Endodermal cell (in vitro differentiated cells): Measurements from ENCODE around the gene MARCHF3. TPM values are rescaled to one million over a fixed set of nuclear protein-coding genes. Genes with fewer than 3 reads are reported as not detected.

Source experiments
- DNase-seq: peaks from one replicate; pipeline ENCODE4 v3.0.0-alpha.2; 2017
- H3K27ac ChIP-seq: 2 replicates; pipeline ENCODE4 v1.5.1; 2013; ENCODE audit warnings: mild to moderate bottlenecking, low read depth, low read length, moderate library complexity
- H3K27me3 ChIP-seq: 2 replicates; pipeline ENCODE4 v1.6.1; 2013; ENCODE audit warnings: mild to moderate bottlenecking, low read length, moderate library complexity; ENCODE audit not compliant: insufficient read depth, control insufficient read depth, poor library complexity, severe bottlenecking
- H3K36me3 ChIP-seq: 2 replicates; pipeline ENCODE4 v1.7.0; 2013; ENCODE audit warnings: mild to moderate bottlenecking, low read length, moderate library complexity; ENCODE audit not compliant: control insufficient read depth, insufficient read depth
- H3K4me1 ChIP-seq: one replicate; pipeline ENCODE4 v1.7.0; 2013; ENCODE audit warnings: low read length; ENCODE audit not compliant: control insufficient read depth, insufficient read depth
- H3K4me3 ChIP-seq: 2 replicates; pipeline ENCODE4 v1.5.1; 2013; ENCODE audit warnings: mild to moderate bottlenecking, low read length, moderate library complexity
- H3K9ac ChIP-seq: 2 replicates; pipeline ENCODE4 v1.6.1; 2013; ENCODE audit warnings: mild to moderate bottlenecking, low read length, moderate library complexity; ENCODE audit not compliant: poor library complexity, severe bottlenecking; ENCODE audit errors: extremely low read depth
- H3K9me3 ChIP-seq: 2 replicates; pipeline ENCODE4 v1.6.1; 2013; ENCODE audit warnings: mild to moderate bottlenecking, low read length, moderate library complexity; ENCODE audit not compliant: control insufficient read depth
- H3K27ac Mint-ChIP-seq: 2 replicates; pipeline ENCODE4 v1.8.0; 2020; ENCODE audit warnings: mixed read lengths
- H3K27me3 Mint-ChIP-seq: 2 replicates; pipeline ENCODE4 v1.8.0; 2021; ENCODE audit warnings: mild to moderate bottlenecking, mixed read lengths; ENCODE audit not compliant: insufficient read depth
- H3K36me3 Mint-ChIP-seq: 2 replicates; pipeline ENCODE4 v1.8.0; 2020; ENCODE audit warnings: low read depth, mixed read lengths
- H3K4me1 Mint-ChIP-seq: 2 replicates; pipeline ENCODE4 v1.8.0; 2020; ENCODE audit warnings: mixed read lengths
- H3K4me3 Mint-ChIP-seq: 2 replicates; pipeline ENCODE4 v1.8.0; 2020; ENCODE audit warnings: mild to moderate bottlenecking, moderate library complexity, mixed read lengths
- H3K9me3 Mint-ChIP-seq: 2 replicates; pipeline ENCODE4 v1.8.0; 2020; ENCODE audit warnings: mild to moderate bottlenecking, mixed read lengths
- whole genome bisulfite sequencing, 2 experiments: methylation state at CpG; one replicate each; pipeline versions ENCODE4 v1.1.5 to v1.1.7; 2013; ENCODE audit warnings: missing lambda C conversion rate in 2 of 2, mixed read lengths in 1 of 2; ENCODE audit not compliant: insufficient coverage in 1 of 2, insufficient read length in 1 of 2; 5-methylcytosine and 5-hydroxymethylcytosine counted together
- total RNA-seq, 2 donors: library from RNA; stranded (reverse); fragmentation: NEBNext Ultra II Directional in 1 of 2; extraction: Animal tissue kit (Norgen Biotek cat#: 25700) in 1 of 2; gene quantifications; 2 replicates in 1 of 2; 3 replicates in 1 of 2; pipeline ENCODE4 v1.2.1, GENCODE V29; 2021
- TF ChIP-seq, protein P1 (sequence below): fragments of 200-600 bp; sonication (generic); conservative IDR thresholded peaks from 2 replicates; pipeline ENCODE4 v1.5.0; 2021; ENCODE audit warnings: antibody characterized with exemption, mild to moderate bottlenecking

The MARCHF3 gene
- total RNA-seq, 2 donors from 2014 or later, result 4.4 to 11.3 TPM

- Histone ChIP-seq H3K27me3 (no peaks in the 10 kb centered on the region), H3K4me1 (no peaks in the 10 kb centered on the region), H3K9ac (no peak overlapping the region), H3K36me3 (peaks cover 50% of the 10 kb centered on the region), H3K9me3 (no peaks in the 10 kb centered on the region), H3K4me3 (no peak overlapping the region), H3K27ac (peak overlapping the region; percentile 73)
- Mint-ChIP-seq H3K36me3 (peaks cover 26% of the 10 kb centered on the region), H3K27me3 (peaks cover 7% of the 10 kb centered on the region), H3K9me3 (no peaks in the 10 kb centered on the region), H3K4me3 (peak overlapping the region; percentile 53), H3K4me1 (peaks cover 11% of the 10 kb centered on the region), H3K27ac (no peak overlapping the region)
- 44% methylated on average over 16 to 22 of the region's 22 CpGs for WGBS, 2 experiments
- peak; percentile 76 for DNase-seq
- TF ChIP-seq, protein P1, sequence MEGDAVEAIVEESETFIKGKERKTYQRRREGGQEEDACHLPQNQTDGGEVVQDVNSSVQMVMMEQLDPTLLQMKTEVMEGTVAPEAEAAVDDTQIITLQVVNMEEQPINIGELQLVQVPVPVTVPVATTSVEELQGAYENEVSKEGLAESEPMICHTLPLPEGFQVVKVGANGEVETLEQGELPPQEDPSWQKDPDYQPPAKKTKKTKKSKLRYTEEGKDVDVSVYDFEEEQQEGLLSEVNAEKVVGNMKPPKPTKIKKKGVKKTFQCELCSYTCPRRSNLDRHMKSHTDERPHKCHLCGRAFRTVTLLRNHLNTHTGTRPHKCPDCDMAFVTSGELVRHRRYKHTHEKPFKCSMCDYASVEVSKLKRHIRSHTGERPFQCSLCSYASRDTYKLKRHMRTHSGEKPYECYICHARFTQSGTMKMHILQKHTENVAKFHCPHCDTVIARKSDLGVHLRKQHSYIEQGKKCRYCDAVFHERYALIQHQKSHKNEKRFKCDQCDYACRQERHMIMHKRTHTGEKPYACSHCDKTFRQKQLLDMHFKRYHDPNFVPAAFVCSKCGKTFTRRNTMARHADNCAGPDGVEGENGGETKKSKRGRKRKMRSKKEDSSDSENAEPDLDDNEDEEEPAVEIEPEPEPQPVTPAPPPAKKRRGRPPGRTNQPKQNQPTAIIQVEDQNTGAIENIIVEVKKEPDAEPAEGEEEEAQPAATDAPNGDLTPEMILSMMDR, result no peak
Measured at GRCh38 chr5:126869005-126869451, 161.3 kb downstream of the MARCHF3 start.

GRCh38 chr5:126868338-126869004 lies 161.9 kb downstream of the MARCHF3 start:
- no peaks in the 10 kb centered on the region for H3K9me3 ChIP-seq
- Mint-ChIP-seq H3K27ac (no peak overlapping the region), H3K27me3 (peaks cover 7% of the 10 kb centered on the region), H3K4me3 (peak overlapping the region; percentile 53), H3K4me1 (peaks cover 11% of the 10 kb centered on the region), H3K9me3 (no peaks in the 10 kb centered on the region), H3K36me3 (peaks cover 22% of the 10 kb centered on the region)
- H3K4me3 ChIP-seq, result no peak overlapping the region
- WGBS, 2 experiments, result 91 to 96% methylated on average over 11 of the region's 11 CpGs
- peaks cover 52% of the 10 kb centered on the region for H3K36me3 ChIP-seq
- TF ChIP-seq, protein P1, result no peak
- H3K9ac ChIP-seq, result no peak overlapping the region
- DNase-seq, result no peak
- H3K4me1 ChIP-seq, result no peaks in the 10 kb centered on the region
- no peaks in the 10 kb centered on the region for H3K27me3 ChIP-seq
- peak overlapping the region; percentile 73 for H3K27ac ChIP-seq

DNA sequence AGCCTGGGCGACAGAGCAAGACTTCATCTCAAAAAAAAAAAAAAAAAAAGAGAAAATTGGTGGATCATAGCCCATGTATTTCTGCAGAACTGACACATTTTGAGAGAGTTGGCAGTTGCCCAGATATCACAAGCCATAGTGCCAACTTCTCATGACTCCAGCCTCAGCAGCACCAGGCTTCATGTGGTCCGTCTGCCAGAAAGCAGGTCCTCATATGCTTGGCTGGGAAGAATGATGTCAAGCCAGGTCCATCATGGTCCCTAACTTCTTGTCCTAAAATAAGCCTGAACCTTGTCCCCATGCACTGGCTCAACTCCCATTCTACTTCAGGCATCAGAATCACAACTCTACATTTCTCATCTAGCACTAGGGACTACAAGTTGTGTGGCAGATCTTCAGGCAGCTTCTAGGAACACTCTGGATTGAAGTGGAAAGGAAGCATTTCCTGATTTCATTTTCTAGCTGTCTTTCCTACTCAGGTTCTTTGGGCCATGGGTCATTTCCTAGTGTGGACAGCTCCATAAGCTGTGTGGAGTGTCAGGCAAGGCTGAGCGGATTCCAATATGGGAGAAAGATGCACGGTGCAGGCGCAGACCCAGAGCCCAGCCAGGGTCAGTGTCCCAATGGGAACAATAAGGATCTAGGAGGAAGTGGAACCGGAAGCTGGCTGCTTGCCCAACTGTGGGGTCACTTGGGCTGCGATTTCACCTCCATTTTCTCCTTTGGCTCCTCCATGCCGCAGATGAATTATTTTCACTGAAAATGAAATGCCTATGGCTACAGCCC lies 163.3 kb downstream of the MARCHF3 start:
- peaks cover 7% of the 10 kb centered on the region for H3K27me3 Mint-ChIP-seq
- no peak overlapping the region for H3K4me3 ChIP-seq
- TF ChIP-seq, protein P1, result no peak
- peaks cover 21% of the 10 kb centered on the region for H3K4me1 Mint-ChIP-seq
- no peak overlapping the region for H3K27ac ChIP-seq
- H3K4me3 Mint-ChIP-seq, result no peak overlapping the region
- peaks cover 41% of the 10 kb centered on the region for H3K36me3 ChIP-seq
- H3K36me3 Mint-ChIP-seq, result peaks cover 18% of the 10 kb centered on the region
- H3K9ac ChIP-seq, result no peak overlapping the region
- H3K27me3 ChIP-seq, result no peaks in the 10 kb centered on the region
- DNase-seq, result no peak
- WGBS, 2 experiments, result 94 to 95% methylated on average over 4 to 7 of the region's 8 CpGs
- H3K9me3 ChIP-seq, result no peaks in the 10 kb centered on the region
- H3K27ac Mint-ChIP-seq, result no peak overlapping the region
- no peaks in the 10 kb centered on the region for H3K9me3 Mint-ChIP-seq
- H3K4me1 ChIP-seq, result no peaks in the 10 kb centered on the region
